Measurements from ENCODE around the gene ZGPAT.
"Not testable (repeated sequence)": the region's sequence is repeated elsewhere in the genome, so short reads cannot be mapped to it uniquely, and the experiment has no call there.

Gene ZGPAT

DNA sequence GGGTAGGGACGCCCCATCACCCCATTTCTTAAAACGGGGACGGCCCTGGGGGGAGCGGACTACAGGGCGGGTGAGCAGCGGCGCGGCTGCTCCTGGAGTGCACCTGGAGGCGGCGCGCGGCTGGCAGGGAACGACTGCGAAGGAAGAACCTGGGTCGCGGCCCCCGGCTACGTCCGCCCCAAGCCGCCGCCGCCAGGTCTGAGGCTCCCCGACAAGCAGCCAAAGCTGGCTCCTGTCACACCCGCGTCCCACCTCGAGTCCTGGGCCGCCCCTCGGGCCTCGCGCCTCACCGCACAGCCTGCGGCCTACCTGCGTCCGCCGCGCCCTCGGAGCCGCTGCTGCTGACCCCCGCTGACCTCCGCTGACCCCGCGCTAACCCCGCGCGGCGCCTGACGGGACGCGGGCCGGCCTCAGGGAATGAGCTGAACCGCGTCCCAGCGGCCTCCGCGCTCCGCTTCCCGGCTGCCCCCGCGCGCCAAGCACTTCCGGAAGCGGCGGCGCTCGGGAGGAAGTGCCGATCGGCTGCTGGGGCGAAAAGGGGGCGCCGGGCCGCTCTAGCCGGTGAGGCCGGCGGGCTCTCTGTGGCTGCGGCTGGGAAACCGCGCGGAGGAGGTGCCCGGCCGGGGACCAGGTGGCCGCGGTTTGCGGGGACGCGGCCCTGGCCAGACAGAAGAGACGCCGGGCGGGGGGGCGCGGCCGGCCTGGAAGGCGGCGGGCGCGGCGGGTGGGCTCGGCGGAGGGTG lies at the start of gene ZGPAT, which contains the start of gene ARFRP1:
Gene ZGPAT (plus strand): TSS at position 482 of the 743 bp plus-strand sequence. CDS start 542 bp downstream, outside the sequence.
Gene ARFRP1 (minus strand): TSS at position 419 of the 743 bp plus-strand sequence. CDS start 885 bp downstream, outside the sequence.
- DNase-seq (ENCODE audit: low spot score), result peak; percentile 89

- DNase-seq (ENCODE audit: low spot score), result no peak
Measured at GRCh38 chr20:63658749-63659187, 49.1 kb upstream of the ZGPAT start.

- no peak for DNase-seq (ENCODE audit: low spot score)
Measured at GRCh38 chr20:63659370-63659769, 48.5 kb upstream of the ZGPAT start.

GRCh38 chr20:63660174-63660573 lies 47.7 kb upstream of the ZGPAT start:
- DNase-seq (ENCODE audit: low spot score), result not testable (repeated sequence)

DNA sequence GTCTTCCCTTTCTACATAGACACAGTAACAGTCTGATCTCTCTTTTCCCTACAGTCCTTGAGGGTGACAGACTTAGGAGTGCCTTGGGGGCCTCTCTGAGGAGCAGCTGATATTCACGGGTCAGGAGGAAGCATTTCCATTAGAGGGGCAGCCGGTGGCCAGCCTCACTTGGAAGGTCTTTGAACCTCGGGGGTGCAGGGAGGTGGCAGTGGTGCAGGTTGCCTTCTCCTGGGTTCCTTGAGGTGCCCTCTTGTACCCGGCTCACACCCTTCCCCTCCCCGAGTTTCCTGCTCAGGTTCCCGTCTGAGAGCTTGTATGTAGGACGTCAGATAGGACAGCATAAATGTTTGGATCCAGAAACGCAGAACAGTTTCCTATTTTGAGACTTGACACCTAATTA lies 47.2 kb upstream of the ZGPAT start:
- no peak for DNase-seq (ENCODE audit: low spot score)

GRCh38 chr20:63661108-63661507 lies 46.7 kb upstream of the ZGPAT start:
- no peak for DNase-seq (ENCODE audit: low spot score)

GRCh38 chr20:63661959-63662812 lies 45.7 kb upstream of the ZGPAT start:
- DNase-seq (ENCODE audit: low spot score), result no peak

GRCh38 chr20:63662813-63663189 lies 45.0 kb upstream of the ZGPAT start:
- DNase-seq (ENCODE audit: low spot score), result no peak

DNA sequence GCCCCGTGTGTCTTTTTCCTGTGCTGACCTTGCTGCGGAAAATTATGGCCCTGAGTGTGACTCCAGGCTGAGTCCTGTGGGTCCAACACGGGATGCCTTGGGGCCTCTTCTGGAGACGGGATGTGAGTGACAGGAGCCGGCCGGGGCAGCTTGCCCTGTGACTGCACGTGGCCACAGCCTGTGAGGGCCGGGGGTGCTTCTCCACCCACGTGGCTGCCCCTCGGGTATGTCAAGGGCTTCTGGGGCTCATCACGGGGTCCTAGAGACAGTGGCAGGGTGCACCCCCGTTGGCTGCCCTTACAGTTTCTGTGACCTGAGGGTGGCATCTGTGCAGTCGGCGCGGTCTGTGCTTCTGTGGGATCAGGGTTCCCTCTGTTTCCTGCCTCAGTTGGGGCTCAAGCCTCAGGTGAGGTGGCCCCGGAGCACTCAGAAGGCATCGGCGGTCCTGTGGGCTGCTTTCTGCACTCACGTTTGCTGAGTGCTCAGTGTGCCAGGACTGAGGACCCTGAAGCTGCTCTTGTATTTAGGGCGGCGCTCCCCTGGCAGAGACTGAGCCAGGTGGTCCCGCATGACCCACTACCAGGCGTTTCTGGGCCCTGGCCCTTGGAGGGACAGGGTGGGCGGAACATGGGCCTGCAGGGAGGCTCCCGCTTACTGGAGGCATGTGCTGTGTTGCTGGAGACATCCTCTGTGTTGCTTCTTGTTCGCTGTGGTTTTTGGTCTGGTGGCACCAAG lies 44.3 kb upstream of the ZGPAT start:
- no peak for DNase-seq (ENCODE audit: low spot score)

DNA sequence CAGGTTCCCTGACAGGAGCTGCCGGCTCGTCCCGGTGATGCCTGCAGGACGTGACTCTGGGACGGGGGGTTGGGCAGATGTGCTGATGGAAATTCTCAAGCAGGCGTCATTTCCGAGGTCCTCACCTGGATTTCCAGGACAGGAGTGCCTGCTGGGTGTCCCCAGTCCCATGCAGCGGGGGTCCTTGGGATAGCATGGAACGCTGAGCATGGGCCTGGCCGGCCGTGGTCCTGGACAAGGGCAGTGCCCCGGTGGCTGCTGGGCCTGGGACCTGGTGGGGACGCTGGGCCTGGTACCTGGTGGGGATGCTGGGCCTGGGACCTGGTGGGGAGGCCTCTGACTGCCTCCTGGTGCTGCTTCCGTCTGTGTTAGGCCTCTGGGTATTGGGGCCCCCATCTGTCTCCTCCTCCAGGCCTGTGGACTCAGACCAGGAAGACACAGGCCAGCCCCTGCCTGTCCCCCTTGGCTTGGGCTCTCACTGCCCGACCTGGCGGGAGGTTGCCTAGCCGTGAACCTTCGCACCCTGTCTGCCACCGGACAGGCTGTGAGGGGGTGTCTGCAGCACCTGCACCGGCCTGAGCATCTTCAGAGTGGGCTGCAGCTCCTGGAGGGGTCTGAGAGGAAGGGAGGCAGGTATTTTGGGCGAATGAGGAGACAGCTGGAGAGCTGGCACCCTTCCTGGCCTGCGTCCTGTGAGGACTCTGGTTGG lies 43.5 kb upstream of the ZGPAT start:
- no peak for DNase-seq (ENCODE audit: low spot score)

- DNase-seq (ENCODE audit: low spot score), result no peak
Measured at GRCh38 chr20:63664861-63665594, 42.8 kb upstream of the ZGPAT start.

DNA sequence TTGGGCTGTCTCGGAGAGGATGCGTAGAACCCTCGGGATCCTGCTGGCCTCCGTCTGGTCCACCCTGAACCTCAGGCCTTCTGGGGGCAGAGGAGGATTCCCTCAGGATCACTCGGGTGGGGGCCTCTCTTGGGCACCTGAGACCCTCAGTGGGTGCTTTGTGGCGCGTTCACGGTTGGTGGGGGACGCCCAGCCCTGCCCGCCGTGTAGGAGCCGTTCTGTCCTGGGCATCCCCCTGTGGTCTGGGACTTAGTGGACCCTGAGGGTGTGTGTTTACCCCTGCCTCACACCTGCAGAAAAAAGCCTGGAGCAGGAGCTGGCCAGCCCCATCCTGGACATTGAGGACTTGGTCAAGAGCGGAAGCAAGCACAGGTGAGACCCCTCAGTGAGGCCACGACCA lies 42.1 kb upstream of the ZGPAT start:
- DNase-seq (ENCODE audit: low spot score), result no peak

- no peak for DNase-seq (ENCODE audit: low spot score)
Measured at GRCh38 chr20:63667858-63668257, 40.0 kb upstream of the ZGPAT start.

DNA sequence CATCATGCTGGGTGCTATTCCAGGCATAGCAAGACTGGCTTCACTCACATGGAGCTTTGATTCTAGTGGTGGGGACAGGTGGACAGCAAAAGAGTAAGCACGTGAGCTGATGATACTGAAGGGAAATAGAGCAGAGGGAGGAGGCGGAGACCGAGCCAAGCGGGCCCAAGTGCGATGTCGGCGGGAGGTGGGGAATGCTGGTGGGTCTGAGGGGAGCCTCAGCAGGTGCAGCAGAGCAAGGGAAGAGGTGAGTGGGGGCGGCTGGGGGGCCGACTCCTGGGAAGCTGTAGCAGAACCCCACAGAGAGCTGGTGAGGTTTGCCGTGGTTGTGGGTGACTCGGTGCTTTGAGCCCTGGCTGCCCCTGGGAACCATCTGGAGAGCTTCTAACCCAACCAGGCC lies 39.5 kb upstream of the ZGPAT start:
- no peak for DNase-seq (ENCODE audit: low spot score)

GRCh38 chr20:63671695-63672094 lies 36.1 kb upstream of the ZGPAT start:
- DNase-seq (ENCODE audit: low spot score), result not testable (repeated sequence)

- DNase-seq (ENCODE audit: low spot score), result no peak
Measured at GRCh38 chr20:63672666-63673065, 35.2 kb upstream of the ZGPAT start.

DNA sequence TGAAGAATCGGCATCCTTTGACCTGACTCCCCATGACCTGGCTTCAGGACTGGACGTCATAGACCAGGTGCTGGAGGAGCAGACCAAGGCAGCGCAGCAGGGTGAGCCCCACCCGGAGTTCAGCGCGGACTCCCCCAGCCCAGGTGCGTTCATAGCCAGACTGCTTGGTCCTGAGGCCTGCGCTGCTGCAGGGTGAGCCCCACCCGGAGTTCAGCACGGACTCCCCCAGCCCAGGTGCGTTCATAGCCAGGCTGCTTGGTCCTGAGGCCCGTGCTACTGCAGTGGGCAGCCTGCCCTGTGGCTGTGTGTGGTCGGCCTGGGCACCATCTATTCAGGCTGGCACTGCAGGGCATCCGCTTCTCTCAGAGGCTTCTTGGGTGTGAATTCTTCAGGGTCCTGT lies 33.9 kb upstream of the ZGPAT start:
- no peak for DNase-seq (ENCODE audit: low spot score)

- no peak for DNase-seq (ENCODE audit: low spot score)
Measured at GRCh38 chr20:63675681-63676368, 32.0 kb upstream of the ZGPAT start.

DNA sequence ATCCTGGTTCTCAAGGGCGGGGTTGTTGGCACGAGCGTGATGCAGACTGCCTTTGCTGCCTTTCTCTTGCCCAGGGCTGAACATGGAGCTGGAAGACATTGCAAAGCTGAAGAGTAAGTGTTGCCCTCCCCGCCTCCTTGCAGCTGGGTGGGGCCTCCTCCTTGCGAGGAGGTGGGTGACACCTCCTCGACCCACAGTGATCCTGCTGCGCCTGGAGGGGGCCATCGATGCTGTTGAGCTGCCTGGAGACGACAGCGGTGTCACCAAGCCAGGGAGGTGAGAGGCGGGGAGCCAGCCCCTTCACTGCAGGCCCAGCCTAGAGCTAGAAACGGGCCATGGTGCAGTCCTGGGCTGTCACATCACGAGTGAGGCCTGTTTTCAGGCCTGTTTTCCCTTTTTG lies 29.8 kb upstream of the ZGPAT start:
- no peak for DNase-seq (ENCODE audit: low spot score)

GRCh38 chr20:63678667-63679465 lies 29.0 kb upstream of the ZGPAT start:
- no peak for DNase-seq (ENCODE audit: low spot score)
